Smooth muscle cell of the pulmonary artery (primary cell): ENCODE data around the gene TSHR. TPM values are rescaled to one million over a fixed set of nuclear protein-coding genes. Genes with fewer than 3 reads are reported as not detected.

ENCODE experiments used
- total RNA-seq: library from RNA; depleted of rRNA; stranded (reverse); fragments of >200 nt; gene quantifications from 2 replicates; pipeline ENCODE4 v1.2.3, GENCODE V29; 2014

Gene TSHR
- total RNA-seq = under 0.01 TPM in 1 of 2 replicates, not detected in the other

GRCh38 chr14:80955416-80955941, at the start of gene TSHR:
Gene TSHR (plus strand): TSS chr14:80955621. CDS start chr14:80955681, 60 bp downstream.

GRCh38 chr14:80941241-80942185, 13.9 kb upstream of the TSHR start, which contains the start of gene CEP128:
Gene CEP128 (minus strand): TSS chr14:80941738.

Other genes with a start within 250 kb of the TSHR start
- gene CEP128, start 13.9 kb upstream of the TSHR start, total RNA-seq = 1.8 and 2.8 TPM in 2 replicates